ENCODE measurements around the gene THOC3.
"Not testable (repeated sequence)": the region's sequence is repeated elsewhere in the genome, so short reads cannot be mapped to it uniquely, and the experiment has no call there.

The THOC3 gene

GRCh38 chr5:175940632-175941031 is 27.5 kb downstream of the THOC3 start:
- not testable (repeated sequence) for DNase-seq (ENCODE audit: low spot score)

GRCh38 chr5:175938489-175938888 is 29.6 kb downstream of the THOC3 start:
- DNase-seq (ENCODE audit: low spot score): not testable (repeated sequence)

- not testable (repeated sequence) for DNase-seq (ENCODE audit: low spot score)
Measured at GRCh38 chr5:175928752-175929151, 39.4 kb downstream of the THOC3 start.

GRCh38 chr5:175925106-175925505 is 43.0 kb downstream of the THOC3 start:
- DNase-seq (ENCODE audit: low spot score): not testable (repeated sequence)

- DNase-seq (ENCODE audit: low spot score): no peak
Measured at GRCh38 chr5:175922192-175922885, 45.8 kb downstream of the THOC3 start.

GRCh38 chr5:175921061-175921730 is 46.9 kb downstream of the THOC3 start:
- no peak for DNase-seq (ENCODE audit: low spot score)

GRCh38 chr5:175920231-175920811 is 47.8 kb downstream of the THOC3 start:
- no peak for DNase-seq (ENCODE audit: low spot score)

- not testable (repeated sequence) for DNase-seq (ENCODE audit: low spot score)
Measured at GRCh38 chr5:175915066-175916037, 52.8 kb downstream of the THOC3 start.

GRCh38 chr5:175913835-175914672 is 54.1 kb downstream of the THOC3 start:
- not testable (repeated sequence) for DNase-seq (ENCODE audit: low spot score)

GRCh38 chr5:175910072-175910471 is 58.0 kb downstream of the THOC3 start:
- not testable (repeated sequence) for DNase-seq (ENCODE audit: low spot score)
